Measurements from ENCODE around the gene VAT1. TPM values are rescaled to one million over a fixed set of nuclear protein-coding genes. Genes with fewer than 3 reads are reported as not detected.

VAT1 gene
- total and polyA plus RNA-seq, 9 of the 15 experiments (the other 6 are each of a cell fraction or from before 2014, with no cell fraction given): 29.4 to 153 (median 66.7) TPM

- TF ChIP-seq NR1H2 (CRISPR knock-in tag; IDR thresholded peaks at IDR 0.05) (no peak), ZNF589 (CRISPR knock-in tag; IDR thresholded peaks at IDR 0.05; ENCODE audit: low read depth) (no peak), POLR2G (IDR thresholded peaks at IDR 0.05; ENCODE audit: low read depth, low read length) (peak; percentile 77), BCL6 (CRISPR knock-in tag; IDR thresholded peaks at IDR 0.05) (no peak), MCM2 (IDR thresholded peaks at IDR 0.05; ENCODE audit: low read depth) (no peak), ZNF354B (CRISPR knock-in tag; IDR thresholded peaks at IDR 0.05) (no peak), RBM34 (IDR thresholded peaks at IDR 0.05; ENCODE audit: borderline replicate concordance, insufficient read depth, low read length) (no peak), XRCC3 (IDR thresholded peaks at IDR 0.05) (no peak), ZNF311 (CRISPR knock-in tag; IDR thresholded peaks at IDR 0.05) (no peak), KDM1A (IDR thresholded peaks at IDR 0.05) (no peak), RBM15 (IDR thresholded peaks at IDR 0.05; ENCODE audit: insufficient read depth, low read length) (no peak), IRF2 (CRISPR knock-in tag; IDR thresholded peaks at IDR 0.05) (no peak), FOXK1 (CRISPR knock-in tag; IDR thresholded peaks at IDR 0.05; ENCODE audit: borderline replicate concordance) (no peak), RBM25 (IDR thresholded peaks at IDR 0.05; ENCODE audit: low read depth, low read length, severe bottlenecking) (no peak), ZNF165 (CRISPR knock-in tag; IDR thresholded peaks at IDR 0.05; ENCODE audit: borderline replicate concordance) (no peak), ZBTB34 (CRISPR knock-in tag; IDR thresholded peaks at IDR 0.05) (no peak), ERF (CRISPR knock-in tag; IDR thresholded peaks at IDR 0.05) (no peak), GTF2F1 (IDR thresholded peaks at IDR 0.05; ENCODE audit: low read depth, low read length) (no peak)
- TF ChIP-seq, protein P1, sequence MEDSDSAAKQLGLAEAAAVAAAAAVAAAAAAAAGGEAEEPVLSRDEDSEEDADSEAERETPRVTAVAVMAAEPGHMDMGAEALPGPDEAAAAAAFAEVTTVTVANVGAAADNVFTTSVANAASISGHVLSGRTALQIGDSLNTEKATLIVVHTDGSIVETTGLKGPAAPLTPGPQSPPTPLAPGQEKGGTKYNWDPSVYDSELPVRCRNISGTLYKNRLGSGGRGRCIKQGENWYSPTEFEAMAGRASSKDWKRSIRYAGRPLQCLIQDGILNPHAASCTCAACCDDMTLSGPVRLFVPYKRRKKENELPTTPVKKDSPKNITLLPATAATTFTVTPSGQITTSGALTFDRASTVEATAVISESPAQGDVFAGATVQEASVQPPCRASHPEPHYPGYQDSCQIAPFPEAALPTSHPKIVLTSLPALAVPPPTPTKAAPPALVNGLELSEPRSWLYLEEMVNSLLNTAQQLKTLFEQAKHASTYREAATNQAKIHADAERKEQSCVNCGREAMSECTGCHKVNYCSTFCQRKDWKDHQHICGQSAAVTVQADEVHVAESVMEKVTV (CRISPR knock-in tag; IDR thresholded peaks at IDR 0.05): no peak
- TF ChIP-seq, protein P2, sequence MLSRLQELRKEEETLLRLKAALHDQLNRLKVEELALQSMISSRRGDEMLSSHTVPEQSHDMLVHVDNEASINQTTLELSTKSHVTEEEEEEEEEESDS (CRISPR knock-in tag; IDR thresholded peaks at IDR 0.05): no peak
- TF ChIP-seq, protein P3, sequence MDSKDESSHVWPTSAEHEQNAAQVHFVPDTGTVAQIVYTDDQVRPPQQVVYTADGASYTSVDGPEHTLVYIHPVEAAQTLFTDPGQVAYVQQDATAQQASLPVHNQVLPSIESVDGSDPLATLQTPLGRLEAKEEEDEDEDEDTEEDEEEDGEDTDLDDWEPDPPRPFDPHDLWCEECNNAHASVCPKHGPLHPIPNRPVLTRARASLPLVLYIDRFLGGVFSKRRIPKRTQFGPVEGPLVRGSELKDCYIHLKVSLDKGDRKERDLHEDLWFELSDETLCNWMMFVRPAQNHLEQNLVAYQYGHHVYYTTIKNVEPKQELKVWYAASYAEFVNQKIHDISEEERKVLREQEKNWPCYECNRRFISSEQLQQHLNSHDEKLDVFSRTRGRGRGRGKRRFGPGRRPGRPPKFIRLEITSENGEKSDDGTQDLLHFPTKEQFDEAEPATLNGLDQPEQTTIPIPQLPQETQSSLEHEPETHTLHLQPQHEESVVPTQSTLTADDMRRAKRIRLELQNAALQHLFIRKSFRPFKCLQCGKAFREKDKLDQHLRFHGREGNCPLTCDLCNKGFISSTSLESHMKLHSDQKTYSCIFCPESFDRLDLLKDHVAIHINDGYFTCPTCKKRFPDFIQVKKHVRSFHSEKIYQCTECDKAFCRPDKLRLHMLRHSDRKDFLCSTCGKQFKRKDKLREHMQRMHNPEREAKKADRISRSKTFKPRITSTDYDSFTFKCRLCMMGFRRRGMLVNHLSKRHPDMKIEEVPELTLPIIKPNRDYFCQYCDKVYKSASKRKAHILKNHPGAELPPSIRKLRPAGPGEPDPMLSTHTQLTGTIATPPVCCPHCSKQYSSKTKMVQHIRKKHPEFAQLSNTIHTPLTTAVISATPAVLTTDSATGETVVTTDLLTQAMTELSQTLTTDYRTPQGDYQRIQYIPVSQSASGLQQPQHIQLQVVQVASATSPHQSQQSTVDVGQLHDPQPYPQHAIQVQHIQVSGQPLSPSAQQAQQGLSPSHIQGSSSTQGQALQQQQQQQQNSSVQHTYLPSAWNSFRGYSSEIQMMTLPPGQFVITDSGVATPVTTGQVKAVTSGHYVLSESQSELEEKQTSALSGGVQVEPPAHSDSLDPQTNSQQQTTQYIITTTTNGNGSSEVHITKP (IDR thresholded peaks at IDR 0.05; ENCODE audit: partially characterized antibody): no peak
Measured at GRCh38 chr17:43021741-43022512, at the start of gene VAT1 (continued).

Data from K562 (cell line).